Gastroesophageal sphincter (tissue), 3 donors: Measurements from ENCODE around the gene APMAP.

Experiments used
- EP300 ChIP-seq: sonication (generic); formaldehyde crosslinking; IDR thresholded peaks from one replicate; pipeline ENCODE4 v1.6.1; 2017; ENCODE audit warnings: antibody characterized with exemption, mild to moderate bottlenecking
- POLR2A ChIP-seq, 2 donors: fragments of 450-650 bp; IDR thresholded peaks; one replicate each; pipeline ENCODE4 v1.6.1; 2017; ENCODE audit warnings: antibody characterized with exemption in 2 of 2, mild to moderate bottlenecking in 2 of 2, moderate library complexity in 1 of 2
- TF ChIP-seq, protein P1 (sequence below), 4 experiments: fragments of 200-600 bp in 2 of 4; fragments of 450-650 bp in 2 of 4; sonication (generic) in 1 of 4; IDR thresholded peaks; one replicate each; pipeline ENCODE4 v1.5.1; 2017 to 2019; ENCODE audit warnings: antibody characterized with exemption in 4 of 4, mild to moderate bottlenecking in 2 of 4, moderate library complexity in 2 of 4

DNA sequence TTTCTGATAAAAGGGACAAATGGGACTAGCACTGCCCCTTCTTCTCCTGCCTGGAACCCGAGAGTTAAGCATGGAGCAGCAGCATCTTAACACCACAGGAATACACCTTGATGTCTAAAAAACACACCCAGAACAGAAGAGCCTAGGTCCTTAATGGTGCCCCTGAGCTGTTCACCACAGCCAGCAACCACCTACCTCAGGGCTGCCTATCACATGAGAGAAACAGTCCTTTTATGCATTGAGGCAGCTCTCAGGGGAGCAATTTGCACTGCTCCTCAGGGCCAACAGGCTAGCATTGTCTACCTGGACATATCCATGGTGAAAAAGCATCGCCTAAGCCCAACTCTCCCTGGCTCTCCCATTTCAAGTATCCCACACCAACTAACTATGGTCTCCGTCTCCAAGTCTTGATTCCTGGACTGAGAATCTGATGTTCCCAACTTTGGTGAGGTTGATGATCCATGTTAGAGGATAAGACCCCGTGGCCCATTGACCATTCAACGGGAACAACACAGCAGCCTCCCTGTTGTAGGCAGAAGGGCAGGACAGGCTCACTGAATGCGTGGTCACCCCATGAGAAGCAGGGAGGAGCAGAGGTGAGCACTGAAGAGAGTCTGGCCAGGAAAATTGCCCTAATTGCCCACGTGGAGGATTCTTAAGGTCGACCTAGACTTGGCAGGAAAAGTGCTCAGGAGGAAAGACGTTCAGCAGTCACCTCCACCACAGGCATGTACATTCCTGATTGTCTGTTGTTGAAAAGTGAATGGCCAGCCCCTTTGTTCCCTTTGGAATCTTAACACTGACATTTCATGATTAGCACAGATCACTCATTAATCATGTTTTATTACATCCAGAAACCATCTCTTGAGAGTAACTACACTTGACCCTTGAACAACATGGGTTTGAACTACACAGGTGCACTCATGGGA, 4.2 kb upstream of the APMAP start:
- TF ChIP-seq, protein P1, sequence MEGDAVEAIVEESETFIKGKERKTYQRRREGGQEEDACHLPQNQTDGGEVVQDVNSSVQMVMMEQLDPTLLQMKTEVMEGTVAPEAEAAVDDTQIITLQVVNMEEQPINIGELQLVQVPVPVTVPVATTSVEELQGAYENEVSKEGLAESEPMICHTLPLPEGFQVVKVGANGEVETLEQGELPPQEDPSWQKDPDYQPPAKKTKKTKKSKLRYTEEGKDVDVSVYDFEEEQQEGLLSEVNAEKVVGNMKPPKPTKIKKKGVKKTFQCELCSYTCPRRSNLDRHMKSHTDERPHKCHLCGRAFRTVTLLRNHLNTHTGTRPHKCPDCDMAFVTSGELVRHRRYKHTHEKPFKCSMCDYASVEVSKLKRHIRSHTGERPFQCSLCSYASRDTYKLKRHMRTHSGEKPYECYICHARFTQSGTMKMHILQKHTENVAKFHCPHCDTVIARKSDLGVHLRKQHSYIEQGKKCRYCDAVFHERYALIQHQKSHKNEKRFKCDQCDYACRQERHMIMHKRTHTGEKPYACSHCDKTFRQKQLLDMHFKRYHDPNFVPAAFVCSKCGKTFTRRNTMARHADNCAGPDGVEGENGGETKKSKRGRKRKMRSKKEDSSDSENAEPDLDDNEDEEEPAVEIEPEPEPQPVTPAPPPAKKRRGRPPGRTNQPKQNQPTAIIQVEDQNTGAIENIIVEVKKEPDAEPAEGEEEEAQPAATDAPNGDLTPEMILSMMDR (IDR thresholded peaks at IDR 0.05), result no peak
- no peak for TF ChIP-seq EP300
- no peak for TF ChIP-seq POLR2A (IDR thresholded peaks at IDR 0.05)
